ENCODE measurements around the gene AIG1. TPM values are rescaled to one million over a fixed set of nuclear protein-coding genes. Genes with fewer than 3 reads are reported as not detected.
"Not testable (repeated sequence)": the region's sequence is repeated elsewhere in the genome, so short reads cannot be mapped to it uniquely, and the experiment has no call there.

AIG1 gene
- total RNA-seq, 1 donor from 2014 or later: 4.7 TPM

GRCh38 chr6:143159001-143159400 is 98.3 kb downstream of the AIG1 start:
- H3K4me3 Mint-ChIP-seq: no peak overlapping the region

GRCh38 chr6:143160015-143160414 is 99.3 kb downstream of the AIG1 start:
- Mint-ChIP-seq H3K27me3 (no peaks in the 10 kb centered on the region), H3K36me3 (ENCODE audit: low read depth) (no peaks in the 10 kb centered on the region), H3K4me3 (no peak overlapping the region), H3K9me3 (no peaks in the 10 kb centered on the region), H3K27ac (no peak overlapping the region), H3K4me1 (no peaks in the 10 kb centered on the region)
- DNase-seq: no peak
- intact Hi-C loops (cut with micrococcal nuclease): no loop called here

More at GRCh38 chr6:143159001-143159400, 98.3 kb downstream of the AIG1 start:
- no peaks in the 10 kb centered on the region for H3K36me3 Mint-ChIP-seq (ENCODE audit: low read depth)
- DNase-seq: no peak
- no peaks in the 10 kb centered on the region for H3K4me1 Mint-ChIP-seq
- no peaks in the 10 kb centered on the region for H3K27me3 Mint-ChIP-seq
- H3K9me3 Mint-ChIP-seq: no peaks in the 10 kb centered on the region
- no peak overlapping the region for H3K27ac Mint-ChIP-seq
- intact Hi-C loops (cut with micrococcal nuclease): no loop called here

GRCh38 chr6:143160439-143161220 is 99.9 kb downstream of the AIG1 start:
- H3K4me3 Mint-ChIP-seq: no peak overlapping the region
- no peaks in the 10 kb centered on the region for H3K27me3 Mint-ChIP-seq
- H3K36me3 Mint-ChIP-seq (ENCODE audit: low read depth): no peaks in the 10 kb centered on the region
- no peak for DNase-seq
- intact Hi-C loops (cut with micrococcal nuclease): no loop called here
- H3K4me1 Mint-ChIP-seq: no peaks in the 10 kb centered on the region
- H3K9me3 Mint-ChIP-seq: no peaks in the 10 kb centered on the region
- H3K27ac Mint-ChIP-seq: no peak overlapping the region

GRCh38 chr6:143163621-143164020 is 102.9 kb downstream of the AIG1 start:
- Mint-ChIP-seq H3K4me3 (no peak overlapping the region), H3K36me3 (ENCODE audit: low read depth) (no peaks in the 10 kb centered on the region), H3K27me3 (no peaks in the 10 kb centered on the region), H3K9me3 (no peaks in the 10 kb centered on the region), H3K4me1 (no peaks in the 10 kb centered on the region), H3K27ac (no peak overlapping the region)
- DNase-seq: no peak
- intact Hi-C loops (cut with micrococcal nuclease): no loop called here

GRCh38 chr6:143164565-143165105 is 103.9 kb downstream of the AIG1 start:
- H3K27me3 Mint-ChIP-seq: no peaks in the 10 kb centered on the region
- intact Hi-C loops (cut with micrococcal nuclease): no loop called here
- H3K9me3 Mint-ChIP-seq: no peaks in the 10 kb centered on the region
- no peak for DNase-seq
- H3K4me3 Mint-ChIP-seq: no peak overlapping the region
- H3K4me1 Mint-ChIP-seq: no peaks in the 10 kb centered on the region
- H3K36me3 Mint-ChIP-seq (ENCODE audit: low read depth): no peaks in the 10 kb centered on the region
- H3K27ac Mint-ChIP-seq: no peak overlapping the region

- Mint-ChIP-seq H3K9me3 (no peaks in the 10 kb centered on the region), H3K4me3 (no peak overlapping the region), H3K27ac (no peak overlapping the region), H3K4me1 (no peaks in the 10 kb centered on the region), H3K36me3 (ENCODE audit: low read depth) (no peaks in the 10 kb centered on the region), H3K27me3 (no peaks in the 10 kb centered on the region)
- intact Hi-C loops (cut with micrococcal nuclease): no loop called here
- DNase-seq: no peak
These were observed 104.7 kb downstream of the AIG1 start for GRCh38 chr6:143165315-143165855.

DNA sequence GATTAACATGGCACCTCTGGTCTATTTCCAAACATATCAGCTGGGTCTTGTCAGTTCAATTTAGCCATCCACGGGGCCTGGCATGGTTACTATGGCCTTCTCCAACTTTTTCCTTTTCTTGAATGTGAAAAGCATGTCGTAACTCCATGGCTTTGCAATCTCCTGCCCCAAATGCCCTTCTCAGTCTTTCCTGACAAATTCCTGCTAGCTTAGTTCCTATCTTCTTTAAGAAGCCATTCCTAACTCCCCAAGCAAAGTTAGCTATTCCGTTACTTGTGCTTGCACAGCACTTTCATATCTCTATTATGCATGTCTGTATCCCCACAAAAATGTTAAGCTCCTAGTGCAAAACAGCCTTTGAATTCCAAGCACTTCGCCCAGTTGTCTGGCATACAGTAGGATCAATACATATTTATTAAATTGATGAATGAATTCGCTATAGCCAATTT is 105.6 kb downstream of the AIG1 start:
- DNase-seq: no peak
- intact Hi-C loops (cut with micrococcal nuclease): no loop called here
- Mint-ChIP-seq H3K27me3 (no peaks in the 10 kb centered on the region), H3K36me3 (ENCODE audit: low read depth) (no peaks in the 10 kb centered on the region), H3K4me1 (no peaks in the 10 kb centered on the region), H3K4me3 (no peak overlapping the region), H3K9me3 (no peaks in the 10 kb centered on the region), H3K27ac (no peak overlapping the region)

GRCh38 chr6:143167224-143167623 is 106.5 kb downstream of the AIG1 start:
- Mint-ChIP-seq H3K27ac (no peak overlapping the region), H3K4me1 (no peaks in the 10 kb centered on the region), H3K9me3 (peaks cover 7% of the 10 kb centered on the region), H3K27me3 (no peaks in the 10 kb centered on the region), H3K36me3 (ENCODE audit: low read depth) (no peaks in the 10 kb centered on the region), H3K4me3 (no peak overlapping the region)
- no peak for DNase-seq
- intact Hi-C loops (cut with micrococcal nuclease): no loop called here

DNA sequence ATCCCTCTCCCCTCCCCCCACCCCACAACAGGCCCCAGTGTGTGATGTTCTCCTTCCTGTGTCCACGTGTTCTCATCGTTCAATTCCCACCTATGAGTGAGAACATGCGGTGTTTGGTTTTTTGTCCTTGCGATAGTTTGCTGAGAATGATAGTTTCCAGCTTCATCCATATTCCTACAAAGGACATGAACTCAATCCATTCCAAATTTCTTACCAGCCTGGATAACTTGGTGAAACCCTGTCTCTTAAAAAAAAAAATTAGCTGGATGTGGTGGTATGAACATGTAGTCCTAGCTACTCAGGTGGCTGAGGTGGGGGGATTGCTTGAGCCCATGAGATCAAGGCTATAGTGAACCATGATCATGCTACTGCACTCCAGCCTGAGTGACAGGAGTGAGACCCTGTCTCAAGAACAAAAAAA is 107.7 kb downstream of the AIG1 start:
- H3K36me3 Mint-ChIP-seq (ENCODE audit: low read depth); H3K4me1 Mint-ChIP-seq; H3K9me3 Mint-ChIP-seq; H3K4me3 Mint-ChIP-seq; intact Hi-C loops (cut with micrococcal nuclease); DNase-seq; H3K27ac Mint-ChIP-seq; H3K27me3 Mint-ChIP-seq: not testable (repeated sequence)

GRCh38 chr6:143169440-143169839 is 108.8 kb downstream of the AIG1 start:
- H3K27me3 Mint-ChIP-seq: no peaks in the 10 kb centered on the region
- no peaks in the 10 kb centered on the region for H3K4me1 Mint-ChIP-seq
- peaks cover 12% of the 10 kb centered on the region for H3K9me3 Mint-ChIP-seq
- DNase-seq: no peak
- no peak overlapping the region for H3K27ac Mint-ChIP-seq
- intact Hi-C loops (cut with micrococcal nuclease): no loop called here
- peaks cover 3% of the 10 kb centered on the region for H3K36me3 Mint-ChIP-seq (ENCODE audit: low read depth)
- no peak overlapping the region for H3K4me3 Mint-ChIP-seq

DNA sequence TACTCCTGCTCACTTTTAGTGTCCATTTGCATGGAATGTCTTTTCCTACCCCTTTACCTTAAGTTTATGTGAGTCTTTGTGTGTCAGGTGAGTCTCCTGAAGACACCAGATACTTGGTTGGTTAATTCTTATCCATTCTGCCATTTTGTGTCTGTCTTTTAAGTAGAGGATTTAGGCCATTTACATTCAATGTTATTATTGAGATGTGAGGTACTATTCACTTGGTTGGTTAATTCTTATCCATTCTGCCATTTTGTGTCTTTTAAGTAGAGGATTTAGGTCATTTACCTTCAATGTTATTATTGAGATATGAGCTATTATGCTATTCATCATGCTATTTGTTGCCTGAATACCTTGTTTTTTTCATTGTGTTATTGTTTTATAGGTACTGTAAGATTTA is 113.8 kb downstream of the AIG1 start:
- intact Hi-C loops (cut with micrococcal nuclease): no loop called here

DNA sequence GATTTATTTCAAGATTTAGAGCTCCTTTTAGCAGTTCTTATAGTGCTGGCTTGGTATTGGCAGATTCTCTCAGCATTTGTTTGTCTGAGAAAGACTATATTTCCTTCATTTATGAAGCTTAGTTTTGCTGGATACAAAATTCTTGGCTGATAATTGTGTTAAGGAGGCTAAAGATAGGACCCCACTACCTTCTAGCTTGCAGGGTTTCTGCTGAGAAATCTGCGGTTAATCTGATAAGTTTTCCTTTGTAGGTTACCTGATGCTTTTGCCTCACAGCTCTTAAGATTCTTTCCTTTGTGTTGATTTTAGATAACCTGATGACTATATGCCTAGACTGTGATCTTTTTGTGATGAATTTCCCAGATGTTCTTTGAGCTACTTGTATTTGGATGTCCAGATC is 114.3 kb downstream of the AIG1 start:
- no peaks in the 10 kb centered on the region for H3K4me1 Mint-ChIP-seq
- peaks cover 3% of the 10 kb centered on the region for H3K36me3 Mint-ChIP-seq (ENCODE audit: low read depth)
- H3K27ac Mint-ChIP-seq: no peak overlapping the region
- no peak overlapping the region for H3K4me3 Mint-ChIP-seq
- intact Hi-C loops (cut with micrococcal nuclease): no loop called here
- H3K9me3 Mint-ChIP-seq: peaks cover 22% of the 10 kb centered on the region
- DNase-seq: no peak
- no peaks in the 10 kb centered on the region for H3K27me3 Mint-ChIP-seq

More for the DNA sequence above, 113.8 kb downstream of the AIG1 start:
- DNase-seq: no peak
- Mint-ChIP-seq H3K27ac (no peak overlapping the region), H3K36me3 (ENCODE audit: low read depth) (peaks cover 3% of the 10 kb centered on the region), H3K9me3 (peaks cover 22% of the 10 kb centered on the region), H3K4me3 (no peak overlapping the region), H3K4me1 (no peaks in the 10 kb centered on the region), H3K27me3 (no peaks in the 10 kb centered on the region)

DNA sequence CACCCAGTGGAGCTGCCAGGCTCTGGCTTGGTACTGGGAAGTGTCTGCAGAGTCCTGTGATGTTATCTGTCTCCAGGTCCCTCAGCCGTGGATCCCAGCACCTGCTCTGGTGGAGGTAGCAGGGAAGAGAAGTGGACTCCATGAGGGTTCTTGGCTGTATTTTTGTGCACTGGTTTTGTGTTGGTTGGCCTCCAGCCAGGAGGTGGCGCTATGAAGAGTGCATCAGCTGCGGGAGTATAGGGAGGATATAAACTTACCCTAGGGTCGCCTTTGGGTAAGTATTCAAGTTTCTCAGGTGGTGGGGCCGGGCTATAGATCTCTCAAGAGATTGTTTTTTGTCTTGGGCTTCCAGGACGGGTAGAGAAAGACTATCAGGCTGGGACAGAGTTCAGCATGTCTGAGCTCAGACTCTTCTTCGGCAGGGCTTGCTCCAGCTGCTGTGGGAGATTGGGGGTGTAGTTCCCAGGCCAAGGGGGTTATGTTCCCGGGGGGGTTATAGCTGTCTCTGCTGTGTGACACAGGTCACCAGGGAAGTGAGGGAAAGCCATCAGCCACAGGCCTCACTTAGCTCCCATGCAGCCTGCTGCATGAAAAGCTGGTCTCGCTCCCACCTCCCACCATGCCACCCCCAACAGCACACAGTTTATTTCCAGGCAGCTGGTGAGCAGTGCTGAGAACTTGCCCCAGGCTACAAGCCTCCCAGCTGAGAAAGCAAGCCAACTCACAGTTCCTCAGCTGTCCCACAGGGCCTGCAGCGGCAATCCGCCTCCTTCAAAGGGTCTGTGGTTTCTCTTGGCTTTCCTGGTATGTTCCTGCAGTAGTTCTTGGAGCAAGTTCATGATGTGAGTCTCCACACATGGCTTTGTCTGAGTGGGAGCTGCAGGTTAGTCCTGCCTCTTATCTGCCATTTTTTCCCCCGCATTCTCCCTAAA is 115.7 kb downstream of the AIG1 start:
- H3K27me3 Mint-ChIP-seq: no peaks in the 10 kb centered on the region
- intact Hi-C loops (cut with micrococcal nuclease): no loop called here
- H3K4me1 Mint-ChIP-seq: no peaks in the 10 kb centered on the region
- H3K27ac Mint-ChIP-seq: no peak overlapping the region
- H3K36me3 Mint-ChIP-seq (ENCODE audit: low read depth): peaks cover 3% of the 10 kb centered on the region
- no peak overlapping the region for H3K4me3 Mint-ChIP-seq
- DNase-seq: no peak
- H3K9me3 Mint-ChIP-seq: peaks cover 22% of the 10 kb centered on the region

DNA sequence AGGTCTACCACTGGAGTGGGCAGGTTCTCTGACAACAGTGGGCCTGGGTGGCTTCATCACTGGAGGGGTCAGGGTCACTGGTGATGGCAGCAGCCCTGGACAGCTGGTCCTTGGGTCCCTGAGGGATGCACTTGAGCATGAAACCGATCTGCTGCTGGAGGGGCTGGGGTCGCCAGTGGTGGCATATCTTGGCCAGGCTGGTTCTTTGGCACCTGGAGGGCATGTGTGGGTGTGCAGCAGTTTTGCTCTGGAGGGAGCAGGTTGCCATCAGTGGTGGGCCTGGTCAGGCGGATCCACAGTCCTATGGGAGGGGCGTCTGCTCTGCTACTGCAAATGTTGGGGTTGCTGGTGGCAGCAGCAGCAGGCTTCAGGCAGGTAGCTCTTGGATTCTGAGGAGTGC is 117.0 kb downstream of the AIG1 start:
- DNase-seq: no peak
- H3K4me1 Mint-ChIP-seq: no peaks in the 10 kb centered on the region
- H3K27ac Mint-ChIP-seq: no peak overlapping the region
- peaks cover 16% of the 10 kb centered on the region for H3K9me3 Mint-ChIP-seq
- intact Hi-C loops (cut with micrococcal nuclease): no loop called here
- no peaks in the 10 kb centered on the region for H3K27me3 Mint-ChIP-seq
- no peak overlapping the region for H3K4me3 Mint-ChIP-seq
- peaks cover 3% of the 10 kb centered on the region for H3K36me3 Mint-ChIP-seq (ENCODE audit: low read depth)

All from activated CD4-positive, alpha-beta T cell treated with anti-CD3 and anti-CD28 coated beads, Interleukin-2, amount 10 ng/mL, durations not matched to agents 24 days and 14 days (primary cell).